GM12864 (cell line): ENCODE measurements around the gene CC2D2B.
"Not testable (repeated sequence)": the region's sequence is repeated elsewhere in the genome, so short reads cannot be mapped to it uniquely, and the experiment has no call there.

Source experiments
- DNase-seq: peaks from one replicate; pipeline ENCODE4 v3.0.0-alpha.2; 2011; ENCODE audit warnings: low read depth
- H3K4me3 ChIP-seq: 2 replicates; pipeline ENCODE4 v1.5.1; 2011; ENCODE audit warnings: mild to moderate bottlenecking, low read depth, low read length, control low read depth
- TF ChIP-seq, protein P1 (sequence below): IDR thresholded peaks from 2 replicates; pipeline ENCODE4 v1.5.1; 2011; ENCODE audit warnings: low read depth, mild to moderate bottlenecking, moderate library complexity, low read length, control low read depth, inconsistent platforms; ENCODE audit errors: missing control alignments

CC2D2B gene

DNA sequence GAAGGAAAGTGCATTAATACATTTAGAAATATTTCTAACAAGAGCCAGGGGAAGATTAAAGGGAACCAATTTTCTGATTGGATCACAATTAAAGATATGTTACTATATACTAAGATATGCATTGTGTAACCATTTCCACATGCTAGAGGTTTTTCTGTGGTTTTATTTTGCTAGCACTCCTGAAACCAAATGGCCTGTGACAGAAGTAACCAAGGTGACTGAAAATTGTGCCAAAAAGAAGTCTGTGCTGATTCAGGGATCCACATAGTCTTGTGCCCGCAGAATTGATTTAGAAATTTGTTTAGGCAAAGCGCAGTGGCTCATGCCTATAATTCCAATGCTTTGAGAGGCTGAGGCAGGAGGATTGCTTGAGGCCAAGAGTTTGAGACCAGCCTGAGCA, 1.8 kb downstream of the CC2D2B start:
- TF ChIP-seq, protein P1, sequence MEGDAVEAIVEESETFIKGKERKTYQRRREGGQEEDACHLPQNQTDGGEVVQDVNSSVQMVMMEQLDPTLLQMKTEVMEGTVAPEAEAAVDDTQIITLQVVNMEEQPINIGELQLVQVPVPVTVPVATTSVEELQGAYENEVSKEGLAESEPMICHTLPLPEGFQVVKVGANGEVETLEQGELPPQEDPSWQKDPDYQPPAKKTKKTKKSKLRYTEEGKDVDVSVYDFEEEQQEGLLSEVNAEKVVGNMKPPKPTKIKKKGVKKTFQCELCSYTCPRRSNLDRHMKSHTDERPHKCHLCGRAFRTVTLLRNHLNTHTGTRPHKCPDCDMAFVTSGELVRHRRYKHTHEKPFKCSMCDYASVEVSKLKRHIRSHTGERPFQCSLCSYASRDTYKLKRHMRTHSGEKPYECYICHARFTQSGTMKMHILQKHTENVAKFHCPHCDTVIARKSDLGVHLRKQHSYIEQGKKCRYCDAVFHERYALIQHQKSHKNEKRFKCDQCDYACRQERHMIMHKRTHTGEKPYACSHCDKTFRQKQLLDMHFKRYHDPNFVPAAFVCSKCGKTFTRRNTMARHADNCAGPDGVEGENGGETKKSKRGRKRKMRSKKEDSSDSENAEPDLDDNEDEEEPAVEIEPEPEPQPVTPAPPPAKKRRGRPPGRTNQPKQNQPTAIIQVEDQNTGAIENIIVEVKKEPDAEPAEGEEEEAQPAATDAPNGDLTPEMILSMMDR: no peak

DNA sequence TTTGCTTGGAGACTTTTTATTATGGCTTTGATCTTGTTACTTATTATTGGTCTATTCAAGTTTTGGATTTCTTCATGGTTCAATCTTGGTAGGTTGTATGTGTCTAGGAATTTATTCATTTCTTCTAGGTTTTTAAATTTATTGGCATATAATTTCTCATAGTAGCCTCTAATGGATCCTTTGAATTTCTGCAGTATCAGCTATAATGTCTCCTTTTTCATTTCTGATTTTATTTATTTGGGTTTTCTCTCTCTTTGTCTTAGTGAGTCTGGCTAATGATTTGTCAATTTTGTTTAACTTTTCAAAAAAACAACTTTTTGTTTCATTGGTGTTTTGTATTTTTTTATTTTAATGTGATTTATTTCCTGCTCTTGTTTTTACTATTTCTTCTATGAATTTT, 8.3 kb downstream of the CC2D2B start:
- H3K4me3 ChIP-seq, DNase-seq: not testable (repeated sequence)

More for the DNA sequence above, 1.8 kb downstream of the CC2D2B start:
- no peak for DNase-seq
- H3K4me3 ChIP-seq: no peak overlapping the region

DNA sequence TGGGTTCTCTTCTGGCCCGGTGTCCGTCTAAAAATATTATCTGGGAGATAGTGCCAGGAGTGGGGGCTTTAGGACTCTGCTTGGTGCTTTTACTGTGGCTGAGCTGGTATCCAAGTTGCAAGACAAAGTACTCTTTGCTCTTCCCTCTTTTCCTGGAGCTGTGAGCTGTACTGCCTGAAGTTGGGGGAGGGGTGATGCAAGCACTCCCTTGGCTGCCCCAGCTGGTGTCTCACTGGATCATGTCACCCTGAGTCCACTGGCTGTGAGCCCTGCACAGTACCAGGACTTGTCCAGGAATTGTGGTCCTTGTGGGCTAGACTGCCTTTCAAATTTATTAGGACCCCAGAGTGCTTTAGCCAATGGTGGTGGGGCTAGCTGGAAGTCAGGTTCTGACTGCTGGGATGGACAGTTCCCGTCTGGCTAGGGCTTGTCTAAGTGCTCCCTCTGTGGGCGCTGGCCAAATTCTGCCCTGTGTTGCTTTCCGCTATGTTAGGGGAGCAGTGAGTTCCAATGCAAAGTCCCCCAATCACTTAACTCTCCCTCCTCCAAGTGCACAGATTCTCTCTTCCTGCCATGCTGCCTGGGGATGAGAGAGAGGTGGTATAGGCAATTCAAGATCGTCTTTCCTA, 13.1 kb downstream of the CC2D2B start:
- TF ChIP-seq, protein P1: no peak
- H3K4me3 ChIP-seq: no peak overlapping the region
- no peak for DNase-seq

DNA sequence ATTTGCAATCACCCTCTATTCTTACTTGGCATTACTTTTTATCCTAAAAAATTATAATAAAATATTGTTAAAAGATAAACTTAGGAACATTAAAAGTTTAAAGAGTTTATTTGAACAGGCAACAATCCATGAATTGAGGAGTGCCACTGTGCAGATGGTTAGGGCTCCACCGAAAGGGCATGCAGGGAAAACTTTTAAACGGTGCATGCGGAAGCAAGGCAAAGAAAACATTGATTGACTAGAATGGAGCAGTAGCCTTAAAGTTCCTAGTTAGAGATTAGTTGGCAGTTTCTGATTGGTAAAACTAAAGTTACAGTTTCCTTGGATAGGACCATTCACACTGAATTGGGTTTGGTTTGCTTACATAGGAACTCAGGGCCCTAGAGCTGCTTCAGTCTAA, 17.3 kb downstream of the CC2D2B start:
- H3K4me3 ChIP-seq: no peak overlapping the region
- DNase-seq: no peak
- TF ChIP-seq, protein P1: no peak

DNA sequence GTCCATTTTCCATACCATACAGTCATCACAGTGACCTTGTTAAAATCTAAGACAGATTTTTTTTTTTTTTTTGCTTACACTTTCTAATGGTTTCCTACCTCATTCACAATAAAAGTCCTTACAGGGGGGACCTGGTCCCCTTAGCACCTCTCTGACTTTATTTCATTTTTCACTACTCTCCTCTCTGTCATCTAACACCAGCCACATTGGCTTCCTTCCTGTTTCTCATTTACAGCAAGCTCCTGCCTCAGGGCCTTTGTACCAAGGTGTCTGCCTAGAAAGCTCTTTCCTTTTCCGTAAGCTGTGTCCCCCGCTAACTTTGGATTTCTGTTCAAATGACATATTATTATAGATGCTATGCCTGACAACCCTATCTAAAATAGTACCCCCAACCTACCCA, 27.7 kb downstream of the CC2D2B start:
- DNase-seq: no peak
- no peak overlapping the region for H3K4me3 ChIP-seq
- TF ChIP-seq, protein P1: no peak

DNA sequence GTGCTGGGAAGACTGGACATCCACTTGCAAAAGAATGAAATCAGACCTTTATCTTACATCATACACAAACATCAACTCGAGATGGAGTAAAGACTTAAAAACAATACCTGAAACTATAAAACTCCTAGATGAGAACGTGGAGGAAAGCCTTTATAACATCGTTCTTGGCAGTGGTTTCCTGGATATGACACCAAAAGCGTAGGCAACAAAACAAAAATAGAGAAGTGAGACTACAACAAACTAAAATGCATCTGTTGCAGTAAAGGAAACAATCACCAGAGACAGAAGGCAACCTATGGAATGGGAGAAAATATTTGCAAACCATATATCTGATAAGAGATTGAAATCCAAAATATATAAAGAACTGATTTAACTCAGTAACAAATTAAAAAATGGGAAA, 33.3 kb downstream of the CC2D2B start:
- TF ChIP-seq, protein P1: no peak
- no peak for DNase-seq
- no peak overlapping the region for H3K4me3 ChIP-seq

DNA sequence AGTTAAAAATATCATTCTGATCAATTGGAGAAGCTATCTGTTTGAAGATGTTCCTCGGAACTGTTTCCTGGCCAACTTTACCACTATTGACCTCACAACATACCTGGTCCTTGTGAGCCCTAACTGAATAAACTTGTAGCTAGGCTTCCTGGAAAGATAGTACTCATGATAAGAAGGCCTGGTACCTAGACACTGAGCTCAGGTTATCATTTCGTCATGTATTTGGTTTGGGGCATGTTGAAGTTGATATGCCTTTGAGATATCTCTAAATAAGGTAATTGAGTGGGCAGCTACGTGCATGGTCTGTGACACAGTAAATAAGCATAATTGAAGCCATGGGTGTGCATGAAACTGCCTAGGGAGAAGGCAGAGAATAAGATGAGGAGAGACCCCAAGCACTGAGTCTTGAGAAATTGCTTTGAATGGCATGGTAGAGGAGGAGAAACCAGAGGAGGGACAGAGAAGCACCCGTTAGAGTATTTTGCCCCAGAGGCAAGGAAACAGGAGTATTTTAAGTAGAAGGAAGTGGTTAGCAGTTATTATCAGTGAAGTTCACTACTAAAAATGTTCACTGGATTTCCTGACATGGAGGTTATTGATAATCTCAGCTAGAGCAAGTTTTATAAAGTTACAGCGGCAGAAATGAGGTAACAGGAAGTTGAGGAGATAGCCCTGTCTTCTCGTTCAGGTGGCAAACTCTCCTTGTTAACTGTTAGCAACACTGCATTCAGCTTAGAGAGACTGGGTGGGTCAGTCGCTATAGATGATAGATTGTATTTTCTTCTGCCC, 55.6 kb downstream of the CC2D2B start:
- H3K4me3 ChIP-seq: no peak overlapping the region; the same call in 1 of the 2 replicates
- TF ChIP-seq, protein P1: no peak
- DNase-seq: peak; percentile 13
